ENCODE data around the gene ERGIC1.
A peak's percentile ranks its signal among the peaks of the same experiment; 100 is the strongest.
"Not testable (repeated sequence)": the region's sequence is repeated elsewhere in the genome, so short reads cannot be mapped to it uniquely, and the experiment has no call there.

ERGIC1 gene

GRCh38 chr5:172830876-172831662, 3.0 kb upstream of the ERGIC1 start:
- no peak for DNase-seq

- no peak for DNase-seq
Observed at GRCh38 chr5:172832383-172833315, 1.4 kb upstream of the ERGIC1 start.

GRCh38 chr5:172833372-172833685, 722 bp upstream of the ERGIC1 start:
- DNase-seq: no peak

- DNase-seq: no peak
Observed at GRCh38 chr5:172834415-172835289, 601 bp downstream of the ERGIC1 start.

GRCh38 chr5:172835290-172835993, 1.4 kb downstream of the ERGIC1 start:
- DNase-seq: peak; percentile 38

- DNase-seq: no peak
Observed at GRCh38 chr5:172835994-172836356, 1.9 kb downstream of the ERGIC1 start.

GRCh38 chr5:172837640-172838039, 3.6 kb downstream of the ERGIC1 start:
- peak; percentile 62 for DNase-seq

- no peak for DNase-seq
Observed at GRCh38 chr5:172838151-172838875, 4.3 kb downstream of the ERGIC1 start.

GRCh38 chr5:172839669-172840431, 5.8 kb downstream of the ERGIC1 start:
- DNase-seq: no peak

- no peak for DNase-seq
Observed at GRCh38 chr5:172840432-172841154, 6.5 kb downstream of the ERGIC1 start.

- DNase-seq: no peak
Observed at GRCh38 chr5:172841256-172841655, 7.2 kb downstream of the ERGIC1 start.

- no peak for DNase-seq
Observed at GRCh38 chr5:172843825-172844576, 9.9 kb downstream of the ERGIC1 start.

GRCh38 chr5:172844577-172844838, 10.5 kb downstream of the ERGIC1 start:
- no peak for DNase-seq

- DNase-seq: no peak
Observed at GRCh38 chr5:172845154-172845553, 11.1 kb downstream of the ERGIC1 start.

- DNase-seq: no peak
Observed at GRCh38 chr5:172845576-172845975, 11.5 kb downstream of the ERGIC1 start.

- DNase-seq: no peak
Observed at GRCh38 chr5:172846249-172846648, 12.2 kb downstream of the ERGIC1 start.

GRCh38 chr5:172846677-172847076, 12.6 kb downstream of the ERGIC1 start:
- no peak for DNase-seq

GRCh38 chr5:172847584-172847983, 13.5 kb downstream of the ERGIC1 start:
- DNase-seq: not testable (repeated sequence)

- no peak for DNase-seq
Observed at GRCh38 chr5:172848419-172848818, 14.4 kb downstream of the ERGIC1 start.

Data from CD4-positive, alpha-beta T cell treated with Interleukin-17A for 1 hour (primary cell).